NCI-H146 treated with DMSO at 0.1 percent for 48 hours (cell line): ENCODE results near the gene ACSL5.
"Not testable (repeated sequence)": the region's sequence is repeated elsewhere in the genome, so short reads cannot be mapped to it uniquely, and the experiment has no call there.

Experiments
- DNase-seq: peaks from one replicate; lab custom pipeline; 2025; ENCODE audit not compliant: unreplicated experiment; lab: John Stamatoyannopoulos, UW

The ACSL5 gene

GRCh38 chr10:112349521-112350085 is 24.3 kb upstream of the ACSL5 start:
- DNase-seq: no peak

DNA sequence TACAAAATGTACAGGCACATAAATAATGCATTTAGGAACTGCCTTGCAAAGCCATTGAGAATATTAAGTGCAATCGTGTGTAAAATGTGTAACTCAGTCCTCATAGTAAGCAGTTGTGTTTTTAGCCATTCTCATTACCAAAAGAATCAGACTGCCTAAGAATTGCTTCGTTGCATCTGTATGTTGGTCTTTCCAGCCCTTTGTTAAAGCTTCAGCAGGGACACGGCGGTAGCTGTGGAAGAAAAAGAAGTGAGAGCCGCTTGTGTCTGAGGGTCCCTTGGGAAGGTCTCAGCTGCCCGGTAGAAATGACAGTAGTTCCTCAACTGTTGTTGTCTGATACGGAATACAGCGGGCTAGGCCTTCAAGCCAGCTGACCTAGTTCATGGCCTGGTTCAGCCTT is 22.8 kb upstream of the ACSL5 start:
- no peak for DNase-seq

GRCh38 chr10:112352044-112352443 is 21.9 kb upstream of the ACSL5 start:
- no peak for DNase-seq

- no peak for DNase-seq
Observed at GRCh38 chr10:112353046-112353445, 20.9 kb upstream of the ACSL5 start.

- DNase-seq: no peak
Observed at GRCh38 chr10:112356686-112357085, 17.2 kb upstream of the ACSL5 start.

DNA sequence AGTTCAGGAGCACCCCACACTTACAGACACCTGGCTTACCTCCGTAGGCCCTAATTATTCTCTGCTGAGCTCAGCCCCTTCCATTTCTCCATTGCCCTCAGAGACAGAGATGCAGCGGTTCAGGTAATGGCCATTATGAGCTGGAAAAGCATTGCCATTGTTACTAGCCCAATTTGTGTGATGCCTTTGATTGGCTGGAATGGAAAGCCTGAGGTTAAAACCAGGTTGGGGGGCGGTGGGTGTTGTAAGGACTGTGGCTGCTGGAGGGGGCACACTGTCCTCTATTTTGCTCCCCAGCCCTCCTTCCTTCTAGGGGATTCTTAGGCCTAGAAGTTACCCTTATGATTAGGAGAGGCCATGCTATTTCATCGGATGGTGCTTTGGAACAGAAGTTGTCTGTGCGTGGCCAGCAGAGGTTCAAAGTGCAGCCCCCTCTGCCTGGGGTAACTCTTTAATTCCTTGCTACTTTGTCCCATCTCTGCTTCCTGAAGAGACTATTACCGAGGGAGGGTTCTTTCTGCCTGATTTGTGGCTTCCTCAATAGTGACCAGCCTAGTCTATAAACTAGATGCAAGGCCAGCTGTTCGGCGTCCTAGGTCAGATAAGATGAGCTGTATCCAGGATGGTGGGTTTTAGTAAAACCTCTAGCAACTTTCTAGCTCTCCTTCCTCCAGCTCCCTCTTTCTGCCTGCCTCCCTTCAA is 14.2 kb upstream of the ACSL5 start:
- no peak for DNase-seq

DNA sequence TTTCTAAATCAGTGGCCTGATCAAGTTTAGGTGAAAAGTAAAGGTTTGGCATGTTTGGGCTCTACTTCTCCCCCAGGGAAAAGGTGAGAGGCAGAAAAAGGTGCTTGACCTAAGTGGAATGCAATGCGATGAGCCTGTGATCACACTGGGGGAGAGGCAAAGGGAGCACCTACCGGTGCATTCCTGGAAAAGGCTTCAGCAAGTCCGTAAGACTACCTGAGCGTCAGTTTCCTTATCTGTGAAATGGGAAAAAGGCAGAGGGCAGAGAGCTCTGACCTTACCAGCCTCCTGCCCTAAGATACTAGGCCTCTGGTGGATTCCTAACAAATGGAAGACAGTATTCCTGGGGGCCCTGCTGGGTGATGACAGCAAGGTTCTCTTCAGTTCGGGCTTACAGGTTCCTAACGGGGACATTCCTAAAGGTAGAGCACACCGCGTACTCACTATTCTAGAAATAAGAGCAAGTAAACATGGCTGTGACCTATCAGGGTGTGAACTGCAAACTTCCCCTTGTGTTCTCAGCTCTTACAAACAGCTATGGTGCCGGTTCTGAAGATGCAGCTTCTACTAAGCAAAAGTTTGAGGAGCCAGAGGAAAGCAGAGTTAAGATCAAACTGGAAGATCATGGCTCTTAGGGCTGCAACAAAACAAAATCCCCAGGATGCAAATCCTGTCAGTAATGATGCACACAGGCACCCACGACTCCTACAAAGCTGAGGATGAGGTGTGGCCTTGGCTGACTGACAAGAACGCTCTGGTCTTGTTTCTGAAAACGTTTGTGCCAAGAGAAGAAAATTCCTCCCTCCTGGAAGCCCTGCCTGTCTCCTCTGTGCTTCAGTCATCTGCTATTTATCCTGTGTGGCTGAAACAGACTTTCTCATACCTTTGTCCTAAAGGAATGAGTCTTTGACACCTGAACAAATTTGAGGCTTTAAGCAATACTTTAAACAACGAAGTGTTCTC is 13.3 kb upstream of the ACSL5 start:
- DNase-seq: no peak

GRCh38 chr10:112361951-112362751 is 11.8 kb upstream of the ACSL5 start:
- DNase-seq: no peak

DNA sequence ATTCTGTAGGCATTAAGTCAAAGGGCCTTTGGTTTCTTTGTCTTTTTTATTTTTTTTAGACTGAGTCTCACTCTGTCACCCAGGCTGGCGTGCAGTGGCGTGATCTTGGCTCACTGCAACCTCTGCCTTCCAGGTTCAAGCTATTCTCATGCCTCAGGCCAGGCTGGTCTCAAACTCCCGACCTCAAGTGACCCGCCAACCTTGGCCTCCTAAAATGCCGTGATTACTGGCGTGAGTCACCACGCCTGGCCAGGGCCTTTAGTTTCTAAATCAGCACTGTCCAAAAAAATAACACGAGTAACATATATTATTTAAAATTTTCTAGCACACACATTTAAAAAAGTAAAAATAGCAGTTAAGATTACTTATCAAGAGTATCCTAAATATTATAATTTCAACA is 11.1 kb upstream of the ACSL5 start:
- no peak for DNase-seq

GRCh38 chr10:112363696-112364688 is 9.9 kb upstream of the ACSL5 start:
- no peak for DNase-seq

DNA sequence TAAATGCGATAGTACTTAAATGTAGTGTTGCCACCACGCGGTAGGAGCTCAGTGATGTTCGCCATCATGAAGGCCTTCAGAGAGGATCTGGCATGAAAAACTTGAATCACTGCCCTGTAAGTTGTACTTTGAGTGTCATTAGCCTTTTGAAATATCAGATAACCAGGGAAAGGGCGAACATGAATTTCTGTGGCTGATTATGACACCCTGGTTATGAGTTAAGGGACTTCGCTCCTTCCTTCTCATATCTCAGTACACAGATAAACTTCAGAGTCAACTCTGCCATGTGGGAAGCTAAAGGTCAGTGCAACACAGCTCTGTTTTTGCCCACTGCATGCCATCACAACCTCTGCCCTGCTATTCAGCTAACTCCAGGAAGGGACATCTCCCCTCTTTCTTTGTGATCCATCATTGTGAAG is 8.9 kb upstream of the ACSL5 start:
- no peak for DNase-seq

- no peak for DNase-seq
Observed at GRCh38 chr10:112365451-112365850, 8.5 kb upstream of the ACSL5 start.

DNA sequence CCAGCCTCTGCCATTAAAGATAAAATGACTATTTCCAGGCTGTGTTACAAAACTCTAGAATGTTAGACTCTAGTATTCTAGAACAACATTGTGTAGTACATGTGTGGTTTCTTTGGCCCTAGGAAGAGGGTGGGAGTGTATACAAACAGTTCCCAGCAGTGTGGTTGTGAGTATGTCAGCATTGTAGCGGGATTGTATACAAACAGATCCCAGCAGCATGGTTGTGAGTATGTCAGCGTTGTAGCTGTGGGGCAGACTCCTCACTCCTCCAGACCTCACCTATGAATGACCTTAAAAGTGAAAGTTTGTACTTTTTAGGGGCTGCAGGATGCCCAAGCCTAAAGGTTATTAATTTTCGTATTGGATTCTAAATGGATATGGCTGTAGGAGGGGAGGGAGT is 6.9 kb upstream of the ACSL5 start:
- no peak for DNase-seq

DNA sequence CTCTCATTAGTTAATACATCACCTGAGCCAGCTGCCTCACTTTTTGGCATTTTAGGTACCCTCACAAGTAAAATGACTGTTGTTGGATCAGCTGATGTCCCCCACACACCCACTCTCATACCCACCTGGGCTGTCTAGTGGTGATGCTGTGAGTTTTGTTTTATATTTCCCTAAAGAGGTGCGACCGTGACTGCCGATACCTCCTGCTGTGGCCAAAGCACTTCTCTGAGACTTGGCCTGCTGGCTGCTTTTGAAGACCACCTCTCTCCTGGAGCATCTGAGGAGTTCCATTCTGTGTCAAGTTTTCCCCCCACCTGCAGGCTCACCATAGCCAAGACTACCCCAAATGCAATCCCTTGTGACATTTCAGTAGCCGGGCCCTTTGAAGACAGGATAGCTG is 6.4 kb upstream of the ACSL5 start:
- DNase-seq: no peak

- no peak for DNase-seq
Observed at GRCh38 chr10:112369495-112370423, 4.2 kb upstream of the ACSL5 start.

- DNase-seq: no peak
Observed at GRCh38 chr10:112370424-112370819, 3.5 kb upstream of the ACSL5 start.

- not testable (repeated sequence) for DNase-seq
Observed at GRCh38 chr10:112371326-112371725, 2.6 kb upstream of the ACSL5 start.

DNA sequence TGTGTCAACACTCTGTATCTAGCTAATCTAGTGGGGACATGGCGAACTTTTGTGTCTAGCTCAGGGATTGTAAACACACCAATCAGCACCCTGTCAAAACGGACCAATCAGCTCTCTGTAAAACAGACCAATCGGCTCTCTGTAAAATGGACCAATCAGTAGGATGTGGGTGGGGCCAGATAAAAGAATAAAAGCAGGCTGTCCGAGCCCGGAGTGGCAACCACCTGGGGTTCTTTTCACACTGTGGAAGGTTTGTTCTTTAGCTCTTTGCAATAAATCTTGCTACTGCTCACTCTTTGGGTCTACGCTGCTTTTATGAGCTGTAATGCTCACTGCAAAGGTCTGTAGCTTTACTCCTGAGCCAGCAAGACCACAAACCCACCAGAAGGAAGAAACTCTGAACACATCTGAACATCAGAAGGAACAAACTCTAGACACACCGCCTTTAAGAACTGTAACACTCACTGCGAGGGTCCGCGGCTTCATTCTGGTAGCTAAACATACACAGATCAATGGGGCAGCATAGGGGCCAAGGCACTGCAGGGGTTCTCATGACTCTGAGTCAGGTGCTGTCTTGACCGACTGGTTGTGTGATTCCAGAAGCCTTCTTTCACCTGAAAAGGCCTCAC is 1.6 kb upstream of the ACSL5 start:
- DNase-seq: not testable (repeated sequence)
